ENCODE data around the gene DPH7. TPM values are rescaled to one million over a fixed set of nuclear protein-coding genes. Genes with fewer than 3 reads are reported as not detected.
"Not testable (repeated sequence)": the region's sequence is repeated elsewhere in the genome, so short reads cannot be mapped to it uniquely, and the experiment has no call there.

Gene DPH7
- 29.3 TPM for polyA plus RNA-seq (ENCODE audit: insufficient read length)

DNA sequence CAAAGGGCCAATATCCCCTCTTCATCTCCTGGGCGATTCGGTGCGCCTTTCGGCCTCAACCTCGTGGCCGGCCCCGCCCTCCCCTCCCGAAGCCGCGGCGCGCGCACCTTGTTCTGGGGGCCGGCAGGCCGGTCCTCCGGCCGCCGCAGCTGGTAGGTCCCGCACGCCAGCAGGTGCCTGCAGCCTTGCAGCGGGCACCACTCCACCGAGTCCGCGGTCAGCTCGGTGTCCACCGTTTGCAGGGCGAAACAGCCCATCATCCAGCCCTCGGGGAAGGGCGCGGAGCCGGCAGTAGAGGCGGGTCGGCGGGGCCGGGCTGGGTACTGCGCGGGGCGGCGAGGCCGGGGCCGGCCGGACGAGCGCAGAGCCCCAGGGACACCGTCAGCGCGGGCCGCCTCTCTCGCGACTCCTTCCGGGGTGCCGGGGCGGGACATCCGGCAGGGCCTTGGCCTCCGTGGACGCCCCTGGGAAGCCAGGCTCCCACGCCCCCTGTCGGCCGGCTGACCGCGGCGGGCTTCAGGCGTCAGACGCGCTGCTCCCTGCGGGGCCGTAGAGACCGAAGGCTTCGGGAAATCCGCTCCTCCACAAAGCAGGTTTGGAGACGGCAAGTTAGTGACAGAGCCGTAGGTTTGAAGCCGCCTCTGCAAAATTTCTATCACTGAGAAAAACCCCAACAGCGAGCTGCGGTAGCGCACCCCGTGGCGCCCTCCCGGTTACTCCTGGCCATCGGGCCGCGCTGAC lies at the start of gene DPH7:
TSS of gene DPH7 (minus strand) at position 408 of the 741 bp plus-strand sequence. CDS start at position 260, 148 bp downstream.
- peak; percentile 96 for DNase-seq

DNA sequence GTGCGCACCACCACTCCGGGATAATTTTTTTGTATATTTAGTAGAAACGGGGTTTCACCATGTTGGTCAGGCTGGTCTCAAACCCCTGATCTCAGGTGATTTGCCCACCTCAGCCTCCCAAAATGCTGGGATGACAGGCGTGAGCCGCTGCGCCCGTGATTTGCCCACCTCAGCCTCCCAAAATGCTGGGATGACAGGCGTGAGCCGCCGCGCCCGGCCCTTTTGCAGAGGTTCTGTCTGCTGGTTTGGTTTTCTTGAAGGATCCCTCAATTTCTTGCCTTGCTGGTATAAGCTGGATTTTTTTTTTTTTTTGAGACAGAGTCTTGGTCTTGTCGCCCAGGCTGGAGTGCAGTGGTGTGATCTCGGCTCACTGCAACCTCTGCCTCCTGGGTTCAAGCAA lies 48.7 kb upstream of the DPH7 start:
- DNase-seq: not testable (repeated sequence)

DNA sequence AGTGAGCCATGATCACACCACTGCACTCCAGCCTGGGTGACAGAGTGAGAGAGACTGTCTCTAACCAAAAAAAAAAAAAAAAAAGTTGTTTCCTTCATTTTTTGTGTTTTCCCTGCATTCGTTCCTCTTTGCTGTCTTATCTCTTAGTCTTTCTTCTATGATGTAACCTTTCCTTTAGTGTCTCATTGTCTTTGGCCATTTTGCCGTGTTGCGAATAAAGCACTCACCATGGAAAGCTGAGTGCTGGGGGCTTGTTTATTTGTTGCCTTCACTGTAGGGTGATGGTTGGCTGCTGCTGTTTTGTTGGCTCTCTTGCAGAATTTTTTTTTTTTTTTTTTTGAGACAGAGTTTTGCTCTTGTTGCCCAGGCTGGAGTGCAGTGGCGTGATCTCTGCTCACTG lies 47.7 kb upstream of the DPH7 start:
- DNase-seq: no peak

DNA sequence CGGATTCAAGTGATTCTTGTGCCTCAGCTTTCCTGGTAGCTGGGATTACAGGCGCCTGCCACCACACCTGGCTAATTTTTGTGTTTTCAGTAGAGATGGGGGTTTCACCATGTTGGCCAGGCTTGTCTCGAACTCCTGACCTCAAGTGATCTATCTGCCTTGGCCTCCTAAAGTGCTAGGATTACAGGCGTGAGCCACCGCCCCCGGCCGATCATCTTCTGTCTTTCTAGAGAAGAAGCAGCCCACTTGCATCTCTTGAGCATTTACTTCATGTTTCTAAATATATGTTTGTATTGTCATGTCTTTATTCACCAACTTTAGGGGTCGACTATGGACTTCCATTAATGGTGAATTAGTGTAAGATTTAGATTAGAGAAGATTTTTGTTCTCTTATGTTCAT lies 43.5 kb upstream of the DPH7 start:
- not testable (repeated sequence) for DNase-seq

DNA sequence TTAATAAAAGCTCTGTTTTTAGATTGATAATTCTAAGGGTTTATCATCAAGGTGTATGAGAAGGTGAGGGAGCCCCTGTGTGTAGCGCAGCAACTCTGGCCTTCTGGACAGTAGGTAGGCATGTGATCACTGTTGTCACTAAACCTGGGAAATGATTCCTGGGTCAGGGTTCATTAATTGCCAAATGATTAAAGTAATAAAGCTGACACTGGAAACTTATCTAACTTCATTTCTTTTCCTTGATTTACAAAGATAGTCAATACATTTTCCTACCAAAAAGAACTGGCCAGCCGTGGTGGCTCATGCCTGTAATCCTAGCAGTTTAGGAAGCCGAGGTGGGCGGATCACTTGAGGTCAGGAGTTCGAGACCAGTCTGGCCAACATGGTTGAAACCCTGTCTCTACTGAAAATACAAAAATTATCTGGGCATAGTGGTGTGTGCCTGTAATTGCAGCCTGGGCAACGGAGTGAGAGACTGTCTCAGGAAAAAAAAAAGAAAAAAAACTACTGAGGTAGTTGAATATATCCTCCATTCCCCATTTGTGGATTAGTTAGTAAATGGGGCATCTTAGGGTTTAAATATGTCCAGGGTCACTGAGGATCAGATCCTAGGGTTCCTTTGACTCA lies 42.5 kb upstream of the DPH7 start:
- DNase-seq: no peak

DNA sequence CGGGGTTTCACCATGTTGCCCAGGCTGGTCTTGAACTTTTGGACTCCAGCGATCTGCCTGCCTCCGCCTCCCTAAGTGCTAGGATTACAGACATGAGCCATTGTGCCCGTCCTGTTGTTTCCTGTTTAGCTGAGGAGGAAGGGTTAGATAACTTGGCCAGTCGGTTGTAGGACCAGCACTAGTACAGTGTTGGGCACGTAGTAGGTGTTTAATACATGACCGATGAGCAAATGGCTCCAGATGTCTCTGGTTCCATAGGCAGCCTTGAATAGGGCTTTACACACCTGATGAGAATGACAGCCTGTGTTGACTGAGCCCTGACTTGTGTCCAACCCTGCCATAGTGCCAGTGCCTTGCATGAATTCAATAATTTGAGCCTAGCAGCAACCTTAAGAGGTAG lies 41.9 kb upstream of the DPH7 start:
- no peak for DNase-seq

DNA sequence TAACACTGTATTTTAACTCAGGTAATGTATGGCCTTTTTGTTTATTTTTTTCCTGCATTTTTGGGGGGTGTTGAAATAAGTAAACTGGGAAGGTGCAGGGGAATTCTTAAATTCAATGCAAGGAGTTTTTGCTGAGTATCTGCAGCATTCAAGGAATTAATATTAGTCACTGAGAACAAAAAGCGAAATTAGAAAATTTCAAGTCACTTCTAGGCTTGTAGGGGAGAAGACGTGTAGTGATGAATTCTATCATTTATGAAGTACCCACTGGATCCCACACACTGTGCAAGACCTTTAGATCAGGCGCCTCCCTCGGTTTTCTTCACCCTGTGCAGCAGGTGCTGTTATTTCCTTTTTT lies 41.3 kb upstream of the DPH7 start:
- no peak for DNase-seq

DNA sequence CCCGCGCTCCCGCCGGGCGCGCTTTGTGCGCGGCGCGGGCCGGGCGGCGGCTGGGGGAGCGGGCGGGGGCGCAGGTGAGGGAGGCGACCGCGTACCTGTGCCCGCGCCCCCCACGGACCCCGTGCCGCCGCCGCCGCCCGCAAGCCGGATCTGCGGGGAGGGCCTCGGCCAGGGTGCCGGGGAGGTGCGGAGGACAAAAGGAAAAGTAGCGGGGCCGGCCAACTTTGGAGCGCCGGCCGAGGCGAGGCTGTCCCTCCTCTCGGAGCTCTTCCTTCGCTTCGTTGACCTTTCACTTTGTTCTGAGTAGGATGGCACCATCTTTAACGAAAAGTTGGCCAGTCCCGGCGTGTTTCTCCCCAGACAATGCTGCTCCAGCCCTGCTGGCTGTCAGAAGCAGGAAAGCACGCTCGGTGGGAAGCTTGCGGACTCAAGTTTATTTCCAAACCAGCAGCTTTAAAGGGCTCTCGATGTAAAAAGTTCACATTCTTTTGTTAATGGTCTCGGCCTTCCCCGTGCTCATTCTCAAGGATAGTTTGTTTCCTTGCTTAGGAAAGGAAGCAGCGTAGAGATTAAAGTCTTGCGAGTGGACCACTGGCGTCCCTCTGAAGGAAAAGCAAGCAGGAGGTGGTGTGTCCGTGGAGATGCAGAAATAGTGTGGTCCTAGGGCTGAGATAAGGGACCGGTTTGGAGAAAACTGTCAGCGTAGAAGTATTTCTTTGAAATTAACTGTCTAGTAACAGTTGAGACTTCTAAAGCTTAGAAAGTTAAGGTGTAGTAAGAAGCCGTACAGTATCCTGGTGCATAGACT lies 40.7 kb upstream of the DPH7 start:
- DNase-seq: no peak

DNA sequence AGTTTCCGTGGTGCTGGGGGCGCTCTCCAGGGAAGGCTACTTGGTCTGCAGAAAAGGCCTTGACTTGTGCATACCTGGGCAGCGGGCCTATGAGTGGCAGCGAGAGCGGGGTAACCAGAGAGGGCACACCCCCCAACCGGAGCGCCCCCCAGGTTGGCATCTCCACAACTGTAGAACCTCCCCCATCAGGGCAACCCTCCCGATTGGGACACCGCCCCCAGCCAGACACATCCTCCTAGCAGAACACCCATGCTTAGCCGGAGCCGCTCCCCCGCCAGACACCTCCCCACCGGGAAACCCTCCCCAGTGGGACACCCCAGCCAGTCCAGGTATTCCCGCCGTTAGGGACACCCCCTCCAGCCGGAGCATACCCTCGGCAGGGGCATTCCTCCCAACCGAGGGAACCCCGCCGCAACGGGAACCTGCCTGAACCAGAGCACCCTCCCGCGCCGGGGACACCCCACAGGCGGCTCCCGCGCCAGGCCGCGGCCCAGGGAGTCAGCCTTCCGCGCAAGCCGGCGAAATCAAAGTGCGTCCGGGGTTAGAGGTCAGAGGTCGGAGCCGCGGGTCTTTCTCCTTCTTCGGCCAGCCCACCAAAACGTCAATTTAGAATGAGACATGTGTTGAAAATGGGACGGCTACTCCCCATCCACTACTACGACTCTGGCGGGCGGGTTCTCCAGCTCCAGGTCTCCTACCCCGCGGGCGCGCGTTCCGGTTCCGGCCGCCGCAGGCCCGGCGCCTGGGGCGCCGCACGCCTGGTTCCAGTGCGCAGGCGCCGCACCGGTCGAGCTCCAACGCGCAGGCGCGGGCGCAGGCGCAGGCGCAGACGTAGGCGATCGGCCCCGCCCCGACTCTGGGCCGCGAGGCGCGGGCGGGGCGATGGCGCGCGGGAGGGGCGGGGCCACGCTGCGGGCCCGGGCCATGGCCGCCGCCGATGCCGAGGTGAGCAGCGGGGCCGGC lies 39.7 kb upstream of the DPH7 start, which contains the start of gene EHMT1:
TSS of gene EHMT1 (plus strand) at position 901 of the 963 bp plus-strand sequence. CDS start at position 925, 24 bp downstream.
- DNase-seq: peak; percentile 93

DNA sequence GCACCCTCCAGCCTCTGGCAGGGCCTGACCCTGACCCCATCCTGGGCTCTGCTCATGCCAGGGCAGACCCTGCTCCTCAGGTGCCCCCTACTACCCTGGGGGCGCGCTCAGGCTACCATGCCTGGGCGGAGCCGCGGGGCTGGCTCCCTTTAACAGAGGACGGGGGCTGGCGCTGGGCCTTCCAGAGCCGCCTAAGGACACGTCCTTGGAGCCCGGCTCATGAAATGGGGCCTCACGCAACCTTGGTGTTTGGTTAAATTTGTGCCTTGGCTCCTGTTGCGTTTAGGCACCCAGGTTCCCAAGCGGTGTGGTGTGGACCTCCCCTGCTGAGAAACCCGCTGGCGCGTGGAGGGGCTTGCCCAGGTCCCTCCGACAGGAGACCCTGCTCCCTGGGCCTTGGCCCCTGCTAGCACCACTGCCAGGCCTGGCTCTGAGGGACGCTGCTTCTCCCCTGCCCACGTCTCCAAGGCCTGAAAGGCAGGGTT lies 36.7 kb upstream of the DPH7 start:
- DNase-seq: no peak

DNA sequence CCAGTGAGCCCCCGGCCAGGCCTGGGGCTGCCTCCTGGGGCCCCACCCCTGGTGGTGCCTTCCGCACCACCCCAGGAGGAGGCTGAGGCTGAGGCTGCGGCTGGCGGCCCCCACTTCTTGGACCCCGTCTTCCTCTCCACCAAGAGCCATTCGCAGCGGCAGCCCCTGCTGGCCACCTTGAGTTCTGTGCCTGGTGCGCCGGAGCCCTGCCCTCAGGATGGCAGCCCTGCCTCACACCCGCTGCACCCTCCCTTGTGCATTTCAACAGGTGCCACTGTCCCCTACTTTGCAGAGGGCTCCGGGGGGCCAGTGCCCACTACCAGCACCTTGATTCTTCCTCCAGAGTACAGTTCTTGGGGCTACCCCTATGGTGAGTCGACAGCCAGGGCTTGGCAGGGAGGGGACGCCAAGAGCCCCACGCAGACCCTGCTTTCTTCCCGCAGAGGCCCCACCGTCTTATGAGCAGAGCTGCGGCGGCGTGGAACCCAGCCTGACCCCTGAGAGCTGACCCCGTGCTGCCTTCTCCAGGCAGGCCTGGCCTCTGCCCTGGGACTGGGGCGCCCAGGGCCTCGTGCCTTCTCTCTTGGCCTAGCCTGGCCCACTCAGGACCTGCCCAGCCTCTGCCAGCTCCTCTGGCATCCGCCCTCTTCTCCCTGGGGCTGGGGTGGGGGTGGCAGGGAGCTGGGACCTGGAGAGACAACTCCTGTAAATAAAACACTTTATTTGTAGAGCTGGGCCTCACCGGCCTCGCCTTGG lies 36.1 kb upstream of the DPH7 start:
- DNase-seq: no peak

DNA sequence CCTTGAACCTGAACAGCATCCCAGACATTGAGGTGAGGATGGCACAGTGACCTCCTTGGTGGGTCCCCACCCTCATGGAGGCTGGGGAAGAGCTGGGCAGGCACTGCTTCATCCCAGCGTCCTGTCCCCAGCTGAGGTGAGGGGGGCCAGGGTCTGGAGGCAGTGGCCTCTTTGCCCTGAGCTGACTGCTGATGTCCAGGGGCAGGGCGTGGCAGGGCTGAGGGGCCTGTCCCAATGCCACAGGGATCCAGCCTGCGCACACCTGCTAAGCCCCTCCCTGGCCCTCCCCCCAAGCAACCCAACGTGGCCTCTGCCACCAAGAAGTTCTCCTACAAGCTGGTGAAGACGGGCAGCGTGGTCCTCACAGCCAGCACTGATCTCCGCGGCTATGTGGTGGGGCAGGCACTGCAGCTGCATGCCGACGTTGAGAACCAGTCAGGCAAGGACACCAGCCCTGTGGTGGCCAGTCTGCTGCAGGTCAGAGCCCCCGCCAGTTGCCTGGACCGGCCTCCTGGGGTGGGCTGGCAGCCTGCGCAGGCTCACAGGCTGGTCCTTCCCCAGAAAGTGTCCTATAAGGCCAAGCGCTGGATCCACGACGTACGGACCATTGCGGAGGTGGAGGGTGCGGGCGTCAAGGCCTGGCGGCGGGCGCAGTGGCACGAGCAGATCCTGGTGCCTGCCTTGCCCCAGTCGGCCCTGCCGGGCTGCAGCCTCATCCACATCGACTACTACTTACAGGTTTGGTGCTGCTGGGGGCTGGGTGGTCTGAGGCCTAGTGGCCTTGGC lies 35.2 kb upstream of the DPH7 start:
- DNase-seq: no peak

DNA sequence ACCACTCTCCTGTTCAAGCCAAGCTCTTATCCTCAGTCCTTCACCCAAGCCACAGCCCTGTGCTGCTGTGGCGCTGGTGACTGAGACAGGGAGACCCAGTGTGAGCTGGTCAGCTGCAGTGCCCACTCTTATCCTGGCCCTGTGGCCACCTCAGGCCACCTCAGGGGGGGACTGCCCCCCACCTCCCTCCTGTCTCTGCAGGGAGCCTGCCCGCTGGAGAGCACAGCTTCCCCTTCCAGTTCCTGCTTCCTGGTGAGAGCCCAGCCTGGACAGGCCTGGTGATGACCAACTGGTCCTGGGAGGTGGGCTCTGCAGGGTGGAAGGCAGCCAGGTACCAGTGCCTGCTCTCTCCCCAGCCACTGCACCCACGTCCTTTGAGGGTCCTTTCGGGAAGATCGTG lies 34.5 kb upstream of the DPH7 start:
- no peak for DNase-seq

DNA sequence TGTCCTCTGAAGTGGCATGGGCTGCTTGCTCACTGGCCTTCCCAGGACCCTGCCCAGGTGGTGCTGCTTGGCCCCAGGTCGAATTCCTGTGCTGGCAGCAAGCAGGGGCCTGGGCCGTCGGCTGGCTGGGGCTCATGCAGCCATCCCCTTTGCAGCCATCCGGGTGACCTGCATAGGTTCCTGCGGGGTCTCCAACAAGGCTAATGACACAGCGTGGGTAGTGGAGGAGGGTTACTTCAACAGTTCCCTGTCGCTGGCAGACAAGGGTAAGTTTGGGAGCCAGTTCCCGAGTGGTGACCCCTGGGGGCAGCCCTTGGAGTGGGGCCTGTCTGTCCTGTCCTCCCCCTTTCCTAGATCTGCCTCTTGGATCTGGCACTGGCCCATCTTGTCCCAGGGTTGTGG lies 34.0 kb upstream of the DPH7 start:
- no peak for DNase-seq

DNA sequence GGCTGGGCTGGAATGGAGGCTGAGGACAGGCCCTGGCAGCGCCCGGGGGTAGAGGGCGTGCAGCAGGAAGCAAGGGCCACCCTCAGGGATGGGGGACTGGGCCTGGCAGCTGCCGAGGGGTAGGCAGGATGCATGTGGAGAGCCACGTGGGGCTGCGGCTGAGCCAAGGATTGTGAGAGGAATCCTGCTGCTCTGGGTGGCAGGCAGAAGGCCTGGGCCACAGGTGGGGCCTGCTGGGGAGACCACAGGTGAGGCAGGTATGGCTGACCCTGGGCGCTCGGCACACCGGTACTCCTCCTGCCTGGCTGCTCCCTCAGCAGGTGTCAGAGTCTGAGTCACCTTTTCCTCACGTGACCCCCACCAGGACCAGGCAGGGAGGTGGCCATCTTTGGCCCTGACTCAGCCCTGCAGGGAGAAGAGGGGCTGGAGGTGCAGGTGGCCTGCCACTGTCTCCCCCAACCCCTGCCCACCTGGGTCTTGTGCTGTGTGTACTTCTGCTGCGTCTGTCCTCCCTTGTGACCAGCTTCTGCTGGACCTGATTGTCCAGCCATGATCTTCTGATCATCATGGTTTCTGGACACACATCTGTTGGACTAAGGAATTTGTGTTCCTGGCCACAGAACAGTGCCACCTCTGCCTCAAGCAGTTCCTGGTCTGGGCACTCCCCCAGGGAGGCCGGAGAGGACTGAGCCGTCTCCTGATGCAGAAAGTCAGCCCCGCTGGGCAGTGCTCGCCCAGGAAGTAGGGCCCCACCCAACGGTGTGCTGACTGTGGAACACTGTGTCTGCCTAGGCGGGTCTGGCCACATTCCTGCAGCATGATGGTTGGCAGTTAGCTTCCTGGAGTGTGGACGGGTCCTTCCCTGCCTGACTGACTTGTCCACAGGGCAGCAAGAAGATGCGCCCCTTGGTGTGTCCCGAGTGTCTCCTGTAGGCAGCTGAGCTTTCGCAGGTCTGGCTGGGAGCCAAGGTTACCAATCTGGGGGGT lies 33.2 kb upstream of the DPH7 start:
- no peak for DNase-seq

DNA sequence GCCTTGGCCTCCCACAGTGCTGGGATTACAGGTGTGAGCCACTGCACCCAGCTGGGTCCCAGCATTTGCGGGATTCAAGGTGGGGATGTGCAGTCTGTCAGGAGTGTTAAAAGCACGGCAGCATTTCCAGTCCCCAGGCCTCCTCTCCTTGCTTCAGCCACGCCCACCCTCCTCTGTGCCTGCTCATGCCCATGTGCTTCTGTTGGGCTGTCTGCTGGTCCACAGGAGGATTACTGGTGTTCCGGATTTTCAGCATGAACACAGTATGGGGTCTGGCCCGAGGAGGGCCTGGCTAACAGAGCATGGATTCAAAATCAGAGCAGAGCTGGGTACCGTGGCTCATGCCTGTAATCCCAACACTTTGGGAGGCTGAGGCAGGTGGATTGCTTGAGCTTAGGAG lies 32.2 kb upstream of the DPH7 start:
- no peak for DNase-seq

DNA sequence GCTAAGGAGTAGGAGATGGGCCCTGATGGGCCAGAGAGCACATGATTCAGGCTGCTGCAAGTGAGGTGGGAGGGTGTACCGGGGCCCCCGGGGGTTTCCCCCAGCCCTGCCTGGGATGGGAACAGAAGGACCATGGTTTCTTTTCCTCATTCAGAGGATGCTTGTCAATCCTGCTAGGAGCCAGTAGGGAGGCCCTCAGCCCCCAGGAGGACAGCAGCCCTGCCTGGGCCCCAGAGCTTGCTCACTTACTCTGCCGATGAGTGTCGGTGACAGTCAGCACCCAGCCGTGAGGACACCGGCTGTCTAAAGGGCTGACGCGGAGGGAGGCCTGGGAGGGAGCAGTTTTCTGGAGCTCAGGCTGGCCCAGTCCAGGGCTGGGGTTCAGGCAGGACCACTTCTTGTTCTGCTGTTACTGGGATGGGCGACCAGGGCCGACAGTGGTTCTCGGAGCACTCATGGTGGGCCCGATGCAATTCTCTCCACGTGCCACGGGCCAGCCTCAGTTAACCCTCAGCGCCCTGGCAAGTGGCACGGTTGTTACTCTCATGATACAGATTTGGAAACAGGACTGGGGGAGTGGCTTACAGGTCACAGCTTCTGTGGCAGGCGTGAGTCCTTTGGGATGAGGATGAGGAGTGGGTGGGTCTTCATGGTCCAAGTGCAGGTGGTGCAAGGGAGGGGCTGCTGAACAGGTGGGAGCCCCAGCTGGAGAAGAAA lies 28.6 kb upstream of the DPH7 start:
- DNase-seq: no peak

DNA sequence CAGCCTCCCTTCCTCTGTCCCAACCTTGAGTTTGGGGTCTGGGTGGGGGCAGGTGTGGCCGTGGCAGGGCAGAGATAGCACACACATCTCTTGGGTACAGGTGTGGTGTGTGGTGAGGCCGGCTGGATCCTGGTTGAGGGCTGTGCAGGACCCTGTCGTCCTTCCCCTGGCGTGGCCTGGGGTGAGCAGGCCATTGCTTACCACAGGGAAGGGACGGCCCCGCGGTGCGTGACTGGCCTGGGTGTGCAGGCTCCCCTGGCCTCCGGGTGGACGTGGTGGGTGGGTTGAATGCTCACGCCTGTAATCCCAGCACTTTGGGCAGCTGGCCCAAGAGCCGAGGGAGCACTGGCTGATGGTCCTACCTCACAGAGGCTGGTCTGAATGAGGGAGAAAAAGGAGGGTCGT lies 28.0 kb upstream of the DPH7 start:
- no peak for DNase-seq

All from hindlimb muscle (tissue), 1 donor.